Lower lobe of right lung (tissue), 2 donors: Measurements from ENCODE around the gene ADAMTS20. TPM values are rescaled to one million over a fixed set of nuclear protein-coding genes. Genes with fewer than 3 reads are reported as not detected.

Source experiments
- ATAC-seq, 2 donors: fragments of 200-7000 bp; cut with Tn5 transposase; one replicate each; pipeline ENCODE4 v1.9.1; 2020 to 2022; ENCODE audit warnings: mild to moderate bottlenecking in 2 of 2, moderate library complexity in 2 of 2
- DNase-seq: peaks from one replicate; pipeline ENCODE4 v3.0.0-alpha.2; 2020
- H3K27ac ChIP-seq: fragments of 200-600 bp; one replicate; pipeline ENCODE4 v1.8.0; 2022
- H3K27me3 ChIP-seq: fragments of 200-600 bp; one replicate; pipeline ENCODE4 v1.8.0; 2022; ENCODE audit warnings: low read depth
- H3K36me3 ChIP-seq: fragments of 200-600 bp; one replicate; pipeline ENCODE4 v1.8.0; 2022; ENCODE audit warnings: mild to moderate bottlenecking
- H3K4me1 ChIP-seq: fragments of 200-600 bp; one replicate; pipeline ENCODE4 v1.8.0; 2022
- H3K4me3 ChIP-seq: fragments of 200-600 bp; one replicate; pipeline ENCODE4 v1.8.0; 2022; ENCODE audit warnings: mild to moderate bottlenecking
- H3K9me3 ChIP-seq: fragments of 200-600 bp; one replicate; pipeline ENCODE4 v1.8.0; 2022
- intact Hi-C: fragments of 100-400 bp; cut with DNase I; formaldehyde crosslinking; loops from one replicate; pipeline ENCODE4 v1.11.0; 2022
- total RNA-seq: library from RNA; stranded (reverse); fragmentation: NEBNext Ultra II Directional; extraction: Animal tissue kit (Norgen Biotek cat#: 25700); gene quantifications from one replicate; pipeline ENCODE4 v1.2.1, GENCODE V29; 2021
- TF ChIP-seq, protein P1 (sequence below): fragments of 200-600 bp; IDR thresholded peaks from one replicate; pipeline ENCODE4 v1.8.0; 2022; ENCODE audit warnings: antibody characterized with exemption, mild to moderate bottlenecking
- donor health status: DM: no; HTN: yes; CAD: no; lungs with severe emphysema.

Gene ADAMTS20
- total RNA-seq, 1 donor from 2014 or later, result not detected

DNA sequence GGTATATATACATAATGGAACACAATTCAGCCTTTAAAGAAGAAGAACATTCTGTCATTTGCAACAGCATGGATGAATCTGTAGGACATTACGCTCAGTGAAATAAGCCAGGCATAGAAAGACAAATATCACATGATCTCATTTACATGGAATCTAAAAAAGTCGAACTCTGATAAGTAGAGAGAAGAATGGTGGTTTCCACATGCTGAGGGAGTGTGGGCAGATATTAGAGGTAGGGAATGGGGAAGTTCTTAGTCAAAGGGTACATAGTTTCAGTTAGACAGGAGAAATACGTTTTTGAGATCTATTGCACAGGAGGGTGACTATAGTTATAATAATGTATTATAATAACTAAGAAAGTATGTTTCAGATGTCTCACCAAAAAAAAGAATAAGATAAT lies 71.4 kb downstream of the ADAMTS20 start:
- H3K27ac ChIP-seq, result no peak overlapping the region
- H3K36me3 ChIP-seq, result no peaks in the 10 kb centered on the region
- DNase-seq (no peak), ATAC-seq (no peak)
- no peaks in the 10 kb centered on the region for H3K27me3 ChIP-seq
- no peak overlapping the region for H3K4me3 ChIP-seq
- H3K4me1 ChIP-seq, result no peaks in the 10 kb centered on the region
- TF ChIP-seq, protein P1, sequence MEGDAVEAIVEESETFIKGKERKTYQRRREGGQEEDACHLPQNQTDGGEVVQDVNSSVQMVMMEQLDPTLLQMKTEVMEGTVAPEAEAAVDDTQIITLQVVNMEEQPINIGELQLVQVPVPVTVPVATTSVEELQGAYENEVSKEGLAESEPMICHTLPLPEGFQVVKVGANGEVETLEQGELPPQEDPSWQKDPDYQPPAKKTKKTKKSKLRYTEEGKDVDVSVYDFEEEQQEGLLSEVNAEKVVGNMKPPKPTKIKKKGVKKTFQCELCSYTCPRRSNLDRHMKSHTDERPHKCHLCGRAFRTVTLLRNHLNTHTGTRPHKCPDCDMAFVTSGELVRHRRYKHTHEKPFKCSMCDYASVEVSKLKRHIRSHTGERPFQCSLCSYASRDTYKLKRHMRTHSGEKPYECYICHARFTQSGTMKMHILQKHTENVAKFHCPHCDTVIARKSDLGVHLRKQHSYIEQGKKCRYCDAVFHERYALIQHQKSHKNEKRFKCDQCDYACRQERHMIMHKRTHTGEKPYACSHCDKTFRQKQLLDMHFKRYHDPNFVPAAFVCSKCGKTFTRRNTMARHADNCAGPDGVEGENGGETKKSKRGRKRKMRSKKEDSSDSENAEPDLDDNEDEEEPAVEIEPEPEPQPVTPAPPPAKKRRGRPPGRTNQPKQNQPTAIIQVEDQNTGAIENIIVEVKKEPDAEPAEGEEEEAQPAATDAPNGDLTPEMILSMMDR, result no peak
- intact Hi-C loops, result no loop called here
- no peaks in the 10 kb centered on the region for H3K9me3 ChIP-seq

GRCh38 chr12:43462741-43463140 lies 89.3 kb downstream of the ADAMTS20 start:
- H3K9me3 ChIP-seq, result no peaks in the 10 kb centered on the region
- ATAC-seq (no peak), DNase-seq (no peak)
- no peaks in the 10 kb centered on the region for H3K4me1 ChIP-seq
- no peaks in the 10 kb centered on the region for H3K27me3 ChIP-seq
- H3K4me3 ChIP-seq, result no peak overlapping the region
- TF ChIP-seq, protein P1, result no peak
- intact Hi-C loops, result no loop called here
- no peak overlapping the region for H3K27ac ChIP-seq
- no peaks in the 10 kb centered on the region for H3K36me3 ChIP-seq

DNA sequence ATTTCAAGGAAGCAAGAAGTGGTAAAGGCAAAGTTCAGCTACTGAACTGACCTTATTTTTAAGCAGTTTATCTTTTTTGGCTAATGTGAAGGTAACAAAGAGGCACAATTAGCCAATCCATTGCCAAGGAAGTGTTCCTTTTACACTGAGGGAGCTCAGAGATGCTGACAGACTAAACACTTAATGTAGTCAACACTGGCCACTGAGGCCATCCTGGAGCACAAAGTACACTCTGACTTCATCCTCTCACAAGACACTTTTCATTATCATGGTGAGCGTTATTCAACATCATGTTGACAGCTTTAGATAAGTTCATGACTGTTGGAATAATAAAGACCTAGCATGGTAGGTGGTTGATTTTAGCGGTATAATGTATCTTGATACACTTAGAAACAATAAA lies 89.9 kb downstream of the ADAMTS20 start:
- intact Hi-C loops, result no loop called here
- Histone ChIP-seq H3K4me1 (no peaks in the 10 kb centered on the region), H3K27me3 (no peaks in the 10 kb centered on the region), H3K9me3 (no peaks in the 10 kb centered on the region), H3K36me3 (no peaks in the 10 kb centered on the region), H3K27ac (no peak overlapping the region), H3K4me3 (no peak overlapping the region)
- ATAC-seq (no peak), DNase-seq (no peak)
- TF ChIP-seq, protein P1, result no peak

- H3K4me1 ChIP-seq, result no peaks in the 10 kb centered on the region
- TF ChIP-seq, protein P1, result no peak
- H3K9me3 ChIP-seq, result peaks cover 3% of the 10 kb centered on the region
- DNase-seq, result no peak
- intact Hi-C loops, result no loop called here
- H3K36me3 ChIP-seq, result no peaks in the 10 kb centered on the region
- no peaks in the 10 kb centered on the region for H3K27me3 ChIP-seq
- no peak overlapping the region for H3K27ac ChIP-seq
- no peak for ATAC-seq
- no peak overlapping the region for H3K4me3 ChIP-seq
Measured at GRCh38 chr12:43459285-43459684, 92.7 kb downstream of the ADAMTS20 start.

- ATAC-seq (no peak), DNase-seq (no peak)
- TF ChIP-seq, protein P1, result no peak
- no peak overlapping the region for H3K27ac ChIP-seq
- no peaks in the 10 kb centered on the region for H3K36me3 ChIP-seq
- H3K27me3 ChIP-seq, result no peaks in the 10 kb centered on the region
- H3K4me1 ChIP-seq, result no peaks in the 10 kb centered on the region
- H3K4me3 ChIP-seq, result no peak overlapping the region
- intact Hi-C loops, result no loop called here
- peaks cover 3% of the 10 kb centered on the region for H3K9me3 ChIP-seq
Measured at GRCh38 chr12:43453761-43454160, 98.2 kb downstream of the ADAMTS20 start.
